GM12864 (cell line): ENCODE data around the gene ITPRIPL2.

Experiments
- DNase-seq: peaks from one replicate; pipeline ENCODE4 v3.0.0-alpha.2; 2011; ENCODE audit warnings: low read depth
- H3K4me3 ChIP-seq: 2 replicates; pipeline ENCODE4 v1.5.1; 2011; ENCODE audit warnings: mild to moderate bottlenecking, low read depth, low read length, control low read depth
- CTCF ChIP-seq: IDR thresholded peaks from 2 replicates; pipeline ENCODE4 v1.5.1; 2011; ENCODE audit warnings: low read depth, mild to moderate bottlenecking, moderate library complexity, low read length, control low read depth, inconsistent platforms; ENCODE audit errors: missing control alignments

Gene ITPRIPL2

DNA sequence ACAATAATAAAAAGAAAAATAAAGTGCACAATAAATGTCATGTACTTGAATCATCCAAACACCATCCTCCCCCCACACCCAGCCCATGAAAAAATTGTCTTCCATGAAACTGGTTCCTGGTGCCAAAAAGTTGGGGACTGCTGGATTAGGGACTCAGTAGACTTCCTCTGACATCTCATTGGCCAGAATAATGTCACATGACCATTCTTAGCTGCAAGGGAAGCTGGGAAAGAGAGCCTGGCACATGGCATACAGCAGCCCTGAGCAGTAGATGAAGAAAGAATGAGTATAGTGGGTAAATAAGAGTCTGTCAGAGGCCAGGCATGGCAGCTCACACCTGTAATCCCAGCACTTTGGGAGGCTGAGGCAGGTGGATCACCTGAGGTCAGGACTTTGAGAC is 12.5 kb downstream of the ITPRIPL2 start:
- DNase-seq, result no peak
- TF ChIP-seq CTCF, result no peak
- H3K4me3 ChIP-seq, result no peak overlapping the region

DNA sequence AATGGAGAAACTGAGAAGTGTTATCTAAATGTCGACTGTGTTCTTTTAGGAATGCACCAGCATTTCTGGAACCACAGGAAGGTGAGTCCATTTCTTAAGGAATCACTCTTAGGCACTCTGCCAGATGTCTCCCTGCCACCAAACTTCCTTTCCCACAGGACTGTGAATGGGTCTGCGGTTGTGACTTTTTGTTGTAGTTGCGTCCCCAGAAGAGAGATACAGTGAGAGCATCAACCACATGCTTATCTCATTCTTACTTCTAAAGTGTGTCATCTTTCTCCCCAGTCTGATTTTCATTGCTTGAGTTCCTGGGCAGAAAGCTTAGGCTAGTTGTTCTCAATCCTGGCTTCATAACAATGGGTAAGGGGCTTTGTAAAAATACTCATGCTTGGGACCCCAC is 13.4 kb downstream of the ITPRIPL2 start:
- TF ChIP-seq CTCF, result no peak
- H3K4me3 ChIP-seq, result no peak overlapping the region
- no peak for DNase-seq

GRCh38 chr16:19127674-19128131 is 13.9 kb downstream of the ITPRIPL2 start:
- TF ChIP-seq CTCF, result no peak
- DNase-seq, result no peak
- no peak overlapping the region; the same call in 1 of the 2 replicates for H3K4me3 ChIP-seq

DNA sequence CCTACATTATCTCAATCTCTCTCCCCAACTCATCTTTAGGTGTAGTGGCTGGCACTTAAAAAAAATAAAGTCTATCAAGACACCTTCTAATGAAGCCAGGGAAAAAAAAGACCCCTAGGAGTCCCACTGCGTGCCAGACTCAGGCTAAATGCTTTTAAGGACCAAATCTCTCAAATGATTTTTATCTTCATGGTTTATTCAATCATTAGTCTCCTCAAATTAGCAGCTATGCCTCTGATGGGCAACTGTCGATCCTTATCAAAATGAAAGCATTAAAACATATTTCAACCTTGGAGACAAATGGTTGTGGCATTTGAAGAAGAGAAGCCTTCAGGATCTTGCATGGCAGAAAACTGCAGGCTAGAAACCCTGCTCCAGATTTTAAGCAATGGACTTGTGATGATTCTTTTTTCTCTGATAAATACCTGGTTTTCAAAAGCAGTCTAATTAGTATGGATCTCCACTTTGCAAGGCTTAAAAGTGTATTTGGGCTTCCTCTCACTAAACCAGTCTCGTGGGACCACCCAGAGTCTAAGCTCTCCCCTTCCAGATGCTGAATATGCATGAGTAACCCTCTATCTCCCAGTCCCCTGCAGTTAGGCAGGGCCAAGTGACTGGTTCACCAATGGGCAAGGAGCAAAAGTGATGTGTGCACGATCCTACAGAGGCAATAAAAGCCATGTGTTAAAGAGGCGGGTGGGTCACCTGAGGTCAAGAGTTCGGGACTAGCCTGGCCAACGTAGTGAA is 14.9 kb downstream of the ITPRIPL2 start:
- TF ChIP-seq CTCF, result no peak
- H3K4me3 ChIP-seq, result no peak overlapping the region; the same call in 1 of the 2 replicates
- no peak for DNase-seq

GRCh38 chr16:19130385-19130784 is 16.6 kb downstream of the ITPRIPL2 start:
- H3K4me3 ChIP-seq, result no peak overlapping the region
- DNase-seq, result no peak
- no peak for TF ChIP-seq CTCF

DNA sequence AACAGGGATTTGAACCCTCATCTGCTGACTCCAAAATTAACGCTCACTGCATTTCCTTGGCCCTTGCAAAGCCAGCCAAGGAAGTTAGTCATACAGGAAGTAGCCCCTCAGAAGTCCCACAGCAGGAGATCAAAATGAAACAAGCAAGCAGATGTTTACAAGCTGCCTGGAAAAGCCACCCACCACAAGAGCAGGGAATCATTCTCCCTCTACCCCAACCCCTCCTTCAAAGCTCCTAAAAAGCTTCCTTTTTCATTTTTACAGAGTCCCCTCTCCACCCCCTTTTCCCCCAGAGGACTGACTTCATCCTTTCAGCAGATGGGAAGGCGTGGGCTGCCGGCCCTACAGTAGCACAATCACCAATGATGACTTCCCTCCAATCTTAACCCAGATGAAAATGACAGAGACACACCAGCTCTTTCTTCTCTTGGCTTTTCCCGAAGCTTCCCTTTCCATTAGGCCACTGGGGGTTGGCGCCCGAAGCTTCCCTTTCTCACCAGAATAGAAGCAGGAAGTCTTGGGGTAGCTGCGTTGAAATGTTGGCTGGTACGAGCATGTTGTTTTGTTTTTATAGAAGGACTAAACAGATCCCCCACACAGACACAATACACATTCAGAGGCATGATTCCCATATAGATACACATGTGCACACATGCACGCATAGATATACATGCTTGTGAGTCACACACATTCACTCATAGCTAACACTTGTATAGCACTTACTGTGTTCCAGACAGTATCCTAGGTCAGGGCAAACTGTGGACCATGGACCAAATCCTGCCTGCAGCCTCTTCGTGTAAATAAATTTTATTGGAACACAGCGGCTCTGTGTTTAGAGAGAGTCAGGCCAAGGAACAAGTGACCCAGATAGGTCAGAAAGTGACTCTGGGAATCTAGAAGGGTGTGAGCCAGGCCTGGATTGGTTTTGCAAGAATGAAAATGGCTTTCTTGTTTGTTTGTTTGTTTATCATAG is 17.4 kb downstream of the ITPRIPL2 start:
- no peak for TF ChIP-seq CTCF
- DNase-seq, result no peak
- peak overlapping the region; percentile 6 for H3K4me3 ChIP-seq
